NB4 (cell line): Measurements from ENCODE around the gene INTS14.

ENCODE experiments used
- DNase-seq: peaks from one replicate; pipeline ENCODE4 v3.0.0; 2010; ENCODE audit warnings: low read depth
- H3K4me3 ChIP-seq: one replicate; pipeline ENCODE4 v1.5.1; 2011; ENCODE audit warnings: mild to moderate bottlenecking, low read depth, low read length, moderate library complexity
- CTCF ChIP-seq: IDR thresholded peaks from one replicate; pipeline ENCODE4 v1.5.1; 2012; ENCODE audit warnings: low read depth, low read length
- MAX ChIP-seq: IDR thresholded peaks from 2 replicates; pipeline ENCODE4 v1.6.1; 2011; ENCODE audit warnings: low read depth, low read length
- MYC ChIP-seq: IDR thresholded peaks from 2 replicates; pipeline ENCODE4 v1.6.1; 2011; ENCODE audit warnings: low read depth, low read length
- POLR2A ChIP-seq: IDR thresholded peaks from 2 replicates; pipeline ENCODE4 v1.6.1; 2011; ENCODE audit warnings: mild to moderate bottlenecking; ENCODE audit not compliant: insufficient read length; ENCODE audit errors: extremely low read depth

The INTS14 gene

GRCh38 chr15:65610871-65611718, at the start of gene INTS14:
INTS14 (minus strand) TSS chr15:65611131; CDS start chr15:65607380, 3,751 bp downstream.
- peak within 1 kb of the TSS; percentile 99 for H3K4me3 ChIP-seq
- DNase-seq, result peak; percentile 97
- TF ChIP-seq CTCF (peak; percentile 23), POLR2A (peak; percentile 83), MAX (peak; percentile 71), MYC (peak; percentile 82)

GRCh38 chr15:65659502-65660052, 48.6 kb upstream of the INTS14 start:
- DNase-seq, result no peak
- TF ChIP-seq MYC, result no peak
- no peak for TF ChIP-seq MAX
- no peak for TF ChIP-seq POLR2A
- no peak for TF ChIP-seq CTCF
- H3K4me3 ChIP-seq, result no peak overlapping the region

- TF ChIP-seq POLR2A, result no peak
- TF ChIP-seq MYC, result no peak
- no peak for TF ChIP-seq CTCF
- TF ChIP-seq MAX, result no peak
- no peak for DNase-seq
- no peak overlapping the region for H3K4me3 ChIP-seq
These were observed 44.5 kb upstream of the INTS14 start for GRCh38 chr15:65655457-65655856.

GRCh38 chr15:65655026-65655425, 44.1 kb upstream of the INTS14 start:
- no peak for DNase-seq
- H3K4me3 ChIP-seq, result no peak overlapping the region
- no peak for TF ChIP-seq MAX

GRCh38 chr15:65653801-65654521, 43.0 kb upstream of the INTS14 start:
- no peak for DNase-seq
- no peak for TF ChIP-seq MAX
- no peak for TF ChIP-seq CTCF
- no peak for TF ChIP-seq POLR2A
- no peak for TF ChIP-seq MYC
- no peak overlapping the region for H3K4me3 ChIP-seq

- TF ChIP-seq MAX, result no peak
- no peak for TF ChIP-seq MYC
- no peak for TF ChIP-seq CTCF
- no peak for TF ChIP-seq POLR2A
- no peak overlapping the region for H3K4me3 ChIP-seq
- no peak for DNase-seq
These were observed 42.4 kb upstream of the INTS14 start for GRCh38 chr15:65653341-65653740.
